ENCODE measurements around the gene DNAJC16.
"Not testable (repeated sequence)": the region's sequence is repeated elsewhere in the genome, so short reads cannot be mapped to it uniquely, and the experiment has no call there.

DNA sequence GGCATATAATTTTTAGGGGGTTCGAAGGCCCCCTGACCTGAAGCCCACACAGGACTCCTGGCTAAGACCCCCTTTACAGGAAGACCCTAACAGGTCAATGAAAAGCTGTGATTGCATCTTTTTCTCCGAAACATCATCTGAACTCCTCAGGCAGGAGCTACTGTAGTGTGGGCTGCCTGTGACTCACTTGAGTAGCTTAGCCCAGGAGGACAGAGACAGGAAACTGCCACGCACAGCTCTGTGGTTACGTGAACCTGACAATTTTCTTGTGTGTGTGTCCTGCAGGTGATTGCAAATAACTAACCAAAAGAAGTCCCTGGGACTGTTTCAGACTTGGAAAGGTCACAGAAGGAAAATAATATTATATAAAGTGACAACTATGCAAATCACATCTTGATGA lies 35.6 kb upstream of the DNAJC16 start:
- not testable (repeated sequence) for TF ChIP-seq ESRRG, ZFP30 (CRISPR knock-in tag; IDR thresholded peaks at IDR 0.05)
- TF ChIP-seq, protein P1, sequence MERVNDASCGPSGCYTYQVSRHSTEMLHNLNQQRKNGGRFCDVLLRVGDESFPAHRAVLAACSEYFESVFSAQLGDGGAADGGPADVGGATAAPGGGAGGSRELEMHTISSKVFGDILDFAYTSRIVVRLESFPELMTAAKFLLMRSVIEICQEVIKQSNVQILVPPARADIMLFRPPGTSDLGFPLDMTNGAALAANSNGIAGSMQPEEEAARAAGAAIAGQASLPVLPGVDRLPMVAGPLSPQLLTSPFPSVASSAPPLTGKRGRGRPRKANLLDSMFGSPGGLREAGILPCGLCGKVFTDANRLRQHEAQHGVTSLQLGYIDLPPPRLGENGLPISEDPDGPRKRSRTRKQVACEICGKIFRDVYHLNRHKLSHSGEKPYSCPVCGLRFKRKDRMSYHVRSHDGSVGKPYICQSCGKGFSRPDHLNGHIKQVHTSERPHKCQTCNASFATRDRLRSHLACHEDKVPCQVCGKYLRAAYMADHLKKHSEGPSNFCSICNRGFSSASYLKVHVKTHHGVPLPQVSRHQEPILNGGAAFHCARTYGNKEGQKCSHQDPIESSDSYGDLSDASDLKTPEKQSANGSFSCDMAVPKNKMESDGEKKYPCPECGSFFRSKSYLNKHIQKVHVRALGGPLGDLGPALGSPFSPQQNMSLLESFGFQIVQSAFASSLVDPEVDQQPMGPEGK (CRISPR knock-in tag; IDR thresholded peaks at IDR 0.05; ENCODE audit: borderline replicate concordance): not testable (repeated sequence)

All from SK-N-SH treated with all-trans-retinoic acid at 6 μM for 48 hours (cell line).